B cell (primary cell): ENCODE measurements around the gene TOMM6. TPM values are rescaled to one million over a fixed set of nuclear protein-coding genes. Genes with fewer than 3 reads are reported as not detected.

Experiments used
- ATAC-seq: fragments of 200-7000 bp; cut with Tn5 transposase; one replicate; pipeline ENCODE4 v1.10.0; 2021; ENCODE audit warnings: low read depth, mild to moderate bottlenecking, moderate number of reproducible peaks, moderate library complexity
- CTCF ChIA-PET: fragments of 350-600 bp; sonication (Branson Sonifier 250); formaldehyde crosslinking; loops from one replicate; lab custom pipeline; 2021; ENCODE audit warnings: antibody characterized with exemption, inconsistent platforms; lab: Charles Lee
- POLR2A ChIA-PET: fragments of 350-600 bp; sonication (Branson Sonifier 250); formaldehyde crosslinking; loops from one replicate; lab custom pipeline; 2021; ENCODE audit warnings: antibody characterized with exemption; lab: Charles Lee
- DNase-seq: peaks from one replicate; pipeline ENCODE4 v3.0.0; 2013
- H2AFZ ChIP-seq: 2 replicates; pipeline ENCODE4 v1.6.1; 2012; ENCODE audit warnings: mild to moderate bottlenecking, low read depth, low read length; ENCODE audit not compliant: insufficient read depth, poor library complexity, severe bottlenecking
- H3K27ac ChIP-seq, 2 donors: 1 replicate in 1 of 2; 2 replicates in 1 of 2; pipeline ENCODE4 v1.5.1; 2012 to 2013; ENCODE audit warnings: low read length in 2 of 2, mild to moderate bottlenecking in 2 of 2, moderate library complexity in 1 of 2
- H3K27me3 ChIP-seq, 4 experiments: fragments of 200-600 bp in 1 of 4; sonication (generic) in 1 of 4; replicated peaks in 1 of 4; 1 replicate in 2 of 4; 2 replicates in 2 of 4; pipeline versions ENCODE4 v1.6.1 to v1.7.0; 2013 to 2016; ENCODE audit warnings: low read length in 3 of 4, mild to moderate bottlenecking in 2 of 4, mixed read lengths in 1 of 4, moderate library complexity in 1 of 4; ENCODE audit not compliant: insufficient read depth in 4 of 4, control insufficient read depth in 3 of 4; ENCODE audit errors: control extremely low read depth in 1 of 4
- H3K36me3 ChIP-seq, 2 experiments: replicated peaks in 1 of 2; 1 replicate in 1 of 2; 2 replicates in 1 of 2; pipeline versions ENCODE4 v1.6.1 to v1.7.1; 2013; ENCODE audit warnings: low read length in 1 of 2; ENCODE audit not compliant: insufficient read depth in 2 of 2, control insufficient read depth in 1 of 2; ENCODE audit errors: control extremely low read depth in 1 of 2, extremely low read depth in 1 of 2
- H3K4me1 ChIP-seq, 2 donors: fragments of 200-600 bp in 1 of 2; sonication (generic) in 1 of 2; 1 replicate in 1 of 2; 2 replicates in 1 of 2; pipeline versions ENCODE4 v1.5.1 to v1.6.1; 2013 to 2017; ENCODE audit warnings: low read length in 2 of 2; ENCODE audit not compliant: control insufficient read depth in 2 of 2, insufficient read depth in 2 of 2
- H3K4me2 ChIP-seq: replicated peaks from 2 replicates; pipeline ENCODE3; 2012; ENCODE audit warnings: mild to moderate bottlenecking, low read depth, low read length; ENCODE audit not compliant: poor library complexity, severe bottlenecking
- H3K4me3 ChIP-seq, 5 experiments: fragments of 200-600 bp in 1 of 5; sonication (generic) in 1 of 5; 1 replicate in 3 of 5; 2 replicates in 2 of 5; pipeline versions ENCODE4 v1.5.1 to v1.7.0; 2011 to 2016; ENCODE audit warnings: low read length in 4 of 5, mild to moderate bottlenecking in 4 of 5, low read depth in 2 of 5, control low read depth in 1 of 5, moderate library complexity in 1 of 5; ENCODE audit not compliant: insufficient read depth in 1 of 5; ENCODE audit errors: control extremely low read depth in 1 of 5, extremely low read depth in 1 of 5
- H3K79me2 ChIP-seq: fragments of 200-600 bp; sonication (generic); one replicate; pipeline ENCODE4 v1.6.0; 2016; ENCODE audit warnings: low read length; ENCODE audit not compliant: control insufficient read depth, insufficient read depth
- H3K9ac ChIP-seq: fragments of 200-600 bp; sonication (generic); 2 replicates; pipeline ENCODE4 v1.6.1; 2017; ENCODE audit warnings: mild to moderate bottlenecking, low read length, moderate library complexity
- H3K9me3 ChIP-seq, 3 donors: one replicate each; pipeline versions ENCODE4 v1.6.1 to v1.7.1; 2013; ENCODE audit warnings: low read length in 2 of 3; ENCODE audit not compliant: control insufficient read depth in 2 of 3, insufficient read depth in 1 of 3; ENCODE audit errors: control extremely low read depth in 1 of 3
- H4K20me1 ChIP-seq: 2 replicates; pipeline ENCODE4 v1.6.0; 2012; ENCODE audit warnings: mild to moderate bottlenecking, low read length; ENCODE audit not compliant: insufficient read depth, control insufficient read depth, poor library complexity, severe bottlenecking
- H3K27ac Mint-ChIP-seq: one replicate; pipeline ENCODE4 v1.8.0; 2021; ENCODE audit warnings: mixed read lengths
- H3K27me3 Mint-ChIP-seq: one replicate; pipeline ENCODE4 v1.8.0; 2021; ENCODE audit warnings: mixed read lengths
- H3K4me1 Mint-ChIP-seq: one replicate; pipeline ENCODE4 v1.8.0; 2021; ENCODE audit warnings: mixed read lengths
- H3K4me3 Mint-ChIP-seq: one replicate; pipeline ENCODE4 v1.8.0; 2021; ENCODE audit warnings: mixed read lengths
- H3K9me3 Mint-ChIP-seq: one replicate; pipeline ENCODE4 v1.8.0; 2022; ENCODE audit warnings: mixed read lengths; ENCODE audit not compliant: insufficient read depth
- CTCF ChIP-seq: fragments of 200-600 bp; IDR thresholded peaks from one replicate; pipeline ENCODE4 v1.8.0; 2022; ENCODE audit warnings: antibody characterized with exemption, mild to moderate bottlenecking
- EZH2 ChIP-seq: IDR thresholded peaks from 2 replicates; pipeline ENCODE4 v1.6.1; 2012; ENCODE audit warnings: borderline replicate concordance, low read depth, mild to moderate bottlenecking, moderate library complexity, low read length; ENCODE audit not compliant: insufficient read depth, poor library complexity, severe bottlenecking
- WGBS: methylation state at CpG from one replicate; pipeline ENCODE4 v1.1.5; 2013; ENCODE audit warnings: missing lambda C conversion rate; ENCODE audit not compliant: insufficient coverage; 5-methylcytosine and 5-hydroxymethylcytosine counted together
- intact Hi-C: fragments of 100-400 bp; cut with micrococcal nuclease; formaldehyde crosslinking; loops from one replicate; pipeline ENCODE4 v1.10.0; 2022
- polyA plus RNA-seq: library from polyadenylated mRNA; depleted of rRNA; stranded (reverse); fragments of >200 nt; gene quantifications from 2 replicates; pipeline ENCODE4 v1.2.3, GENCODE V29; 2012
- total RNA-seq, 2 donors: library from RNA; stranded (reverse); fragments of 120-200 nt in 1 of 2; gene quantifications; 1 replicate in 1 of 2; 2 replicates in 1 of 2; pipeline versions ENCODE4 v1.2.3 to v1.2.4, GENCODE V29; 2013 to 2022

The TOMM6 gene
- total and polyA plus RNA-seq, 2 donors (not counting 1 experiment from before 2014, with no cell fraction given) = 117 to 239 TPM

DNA sequence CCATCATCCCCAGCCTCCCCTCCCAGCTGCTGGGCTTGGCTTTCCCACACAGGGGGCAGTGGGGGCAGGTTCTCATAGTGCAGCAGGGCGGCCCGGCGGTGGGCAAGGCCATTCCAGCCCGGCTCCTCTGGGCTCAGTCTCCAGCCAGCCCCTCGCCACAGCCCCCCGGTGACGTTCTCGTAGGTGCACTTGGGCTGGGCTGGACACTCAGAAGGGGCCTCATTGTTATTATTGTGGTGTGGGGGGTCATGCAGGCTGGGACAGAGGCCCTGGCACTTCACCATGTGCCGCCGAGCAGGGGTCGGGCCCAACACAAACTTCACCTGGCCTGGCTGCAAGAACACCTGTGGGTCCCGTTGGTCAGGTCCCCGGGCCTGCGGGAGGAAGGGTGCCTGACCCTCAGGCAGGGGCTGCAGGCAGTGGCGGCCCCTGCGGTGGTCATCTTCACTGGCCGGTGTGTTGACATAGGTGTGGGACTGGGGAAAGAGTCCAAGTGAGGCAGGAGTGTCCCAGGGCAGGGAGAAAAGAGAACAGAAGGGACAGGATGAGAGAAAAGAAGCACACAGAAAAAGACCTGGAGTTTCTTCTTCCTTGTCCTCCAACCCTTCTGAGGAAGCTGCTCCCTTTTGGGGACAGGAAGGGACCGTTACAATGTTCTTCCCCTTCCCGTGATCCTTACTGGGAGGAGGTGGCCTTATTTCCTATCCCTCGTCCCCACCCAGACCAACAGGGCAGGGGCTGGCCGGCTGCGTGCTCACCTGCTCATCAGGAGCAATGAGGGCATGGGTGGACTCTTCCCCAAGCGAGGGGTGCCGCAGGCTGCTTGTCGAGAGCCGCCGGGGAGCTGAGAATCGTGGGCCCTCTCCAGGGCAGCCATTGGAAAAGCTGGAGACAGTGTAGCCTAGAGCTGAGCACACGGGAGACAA lies 16.2 kb upstream of the TOMM6 start:
- no peaks in the 10 kb centered on the region for H3K79me2 ChIP-seq
- TF ChIP-seq EZH2 (no peak), CTCF (no peak)
- no peaks in the 10 kb centered on the region for H3K9me3 ChIP-seq
- WGBS = 94% methylated on average over 24 of the region's 29 CpGs
- peaks cover 2 to 39% of the 10 kb centered on the region in 2 experiments for H3K36me3 ChIP-seq
- intact Hi-C loops = no loop called here
- ChIA-PET CTCF (interaction anchor here (0.7 kb wide), 1 partner anchor 15 kb away, joined by 3 read pairs; no protein-coding TSS in a partner anchor), POLR2A (no interaction called here)
- no peak overlapping the region for H3K4me3 ChIP-seq
- H2AFZ ChIP-seq = no peak overlapping the region
- H3K4me2 ChIP-seq = no peak overlapping the region
- Mint-ChIP-seq H3K27me3 (no peaks in the 10 kb centered on the region), H3K4me1 (no peaks in the 10 kb centered on the region), H3K4me3 (no peak overlapping the region), H3K9me3 (no peaks in the 10 kb centered on the region), H3K27ac (no peak overlapping the region)
- DNase-seq (no peak), ATAC-seq (no peak)
- H3K9ac ChIP-seq = no peak overlapping the region
- H3K4me1 ChIP-seq = no peaks in the 10 kb centered on the region
- no peak overlapping the region for H3K27ac ChIP-seq
- H3K27me3 ChIP-seq = no peaks in the 10 kb centered on the region
- H4K20me1 ChIP-seq = no peaks in the 10 kb centered on the region

DNA sequence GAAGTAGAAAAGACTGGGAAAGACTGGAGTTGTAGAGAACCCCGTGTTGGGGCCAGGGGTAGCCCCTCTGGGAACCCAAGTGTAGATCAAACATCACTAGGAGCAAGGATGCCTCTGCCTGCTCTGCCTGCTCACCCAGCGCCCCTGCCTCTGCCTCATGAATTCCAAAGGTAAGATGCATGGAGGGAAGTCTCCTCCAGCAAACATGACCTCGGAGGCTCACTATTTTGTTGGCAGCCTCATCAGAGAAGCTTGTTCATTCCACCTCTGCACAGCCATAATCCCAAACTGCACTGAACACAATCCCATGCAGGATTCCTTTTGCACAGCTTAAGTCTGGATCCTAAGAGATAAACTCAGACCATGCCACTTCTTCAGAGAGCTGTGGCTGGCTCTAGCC lies 12.7 kb upstream of the TOMM6 start:
- POLR2A ChIA-PET = no interaction called here
- Mint-ChIP-seq H3K4me3 (no peak overlapping the region), H3K27me3 (no peaks in the 10 kb centered on the region)

More for the DNA sequence above, 12.7 kb upstream of the TOMM6 start:
- CTCF ChIA-PET = interaction anchor here (1.3 to 2.8 kb wide), 3 partner anchors 91 to 172 kb away, joined by 3 to 34 read pairs (median 6); no protein-coding TSS in a partner anchor
- TF ChIP-seq EZH2 = no peak
- no peak for TF ChIP-seq CTCF
- no peaks in the 10 kb centered on the region for H4K20me1 ChIP-seq
- no peak overlapping the region for H3K27ac Mint-ChIP-seq
- peaks cover 8% of the 10 kb centered on the region for H3K79me2 ChIP-seq
- DNase-seq (no peak), ATAC-seq (no peak)
- no peak overlapping the region for H2AFZ ChIP-seq
- no peak overlapping the region for H3K9ac ChIP-seq
- no peaks in the 10 kb centered on the region for H3K9me3 ChIP-seq
- no peak overlapping the region for H3K4me3 ChIP-seq
- no peak overlapping the region for H3K4me2 ChIP-seq
- peaks cover 7% of the 10 kb centered on the region in 2 donors for H3K4me1 ChIP-seq
- no peak overlapping the region for H3K27ac ChIP-seq
- peaks cover 6% of the 10 kb centered on the region for H3K4me1 Mint-ChIP-seq
- WGBS = 100% methylated on average over 3 of the region's 3 CpGs
- intact Hi-C loops = no loop called here
- H3K9me3 Mint-ChIP-seq = no peaks in the 10 kb centered on the region
- H3K36me3 ChIP-seq = peaks cover 2 to 49% of the 10 kb centered on the region in 2 experiments
- no peaks in the 10 kb centered on the region for H3K27me3 ChIP-seq
